GM23338 (cell line): ENCODE data around the gene ENDOU. TPM values are rescaled to one million over a fixed set of nuclear protein-coding genes. Genes with fewer than 3 reads are reported as not detected.

Source experiments
- ATAC-seq: fragments of 200-7000 bp; cut with Tn5 transposase; 3 replicates; pipeline ENCODE4 v1.9.1; 2020
- DNase-seq: peaks from one replicate; pipeline ENCODE4 v3.0.0-alpha.2; 2015; ENCODE audit warnings: low spot score
- H2AFZ ChIP-seq: fragments of 200-600 bp; sonication (generic); 2 replicates; pipeline ENCODE4 v1.8.0; 2016; ENCODE audit warnings: antibody characterized with exemption, mild to moderate bottlenecking, moderate library complexity
- H3F3A ChIP-seq: fragments of 200-600 bp; sonication (generic); replicated peaks from 2 replicates; pipeline ENCODE4 v1.8.0; 2017; ENCODE audit warnings: antibody characterized with exemption, mixed run types, low read depth
- H3K27ac ChIP-seq: fragments of 200-600 bp; sonication (generic); 2 replicates; pipeline ENCODE4 v1.6.1; 2016; ENCODE audit warnings: low read depth
- H3K27me3 ChIP-seq: fragments of 200-600 bp; sonication (generic); 2 replicates; pipeline ENCODE4 v1.8.0; 2016; ENCODE audit warnings: mild to moderate bottlenecking, mixed run types, moderate library complexity; ENCODE audit not compliant: insufficient read depth
- H3K36me3 ChIP-seq: fragments of 200-600 bp; sonication (generic); 2 replicates; pipeline ENCODE4 v1.8.0; 2016; ENCODE audit warnings: mild to moderate bottlenecking; ENCODE audit not compliant: insufficient read depth
- H3K4me1 ChIP-seq: fragments of 200-600 bp; sonication (generic); 2 replicates; pipeline ENCODE4 v1.8.0; 2016; ENCODE audit warnings: mild to moderate bottlenecking, moderate library complexity; ENCODE audit not compliant: insufficient read depth
- H3K4me2 ChIP-seq: fragments of 200-600 bp; sonication (generic); 2 replicates; pipeline ENCODE4 v1.7.1; 2017; ENCODE audit warnings: mixed run types
- H3K4me3 ChIP-seq: fragments of 200-600 bp; sonication (generic); 2 replicates; pipeline ENCODE4 v1.6.1; 2016; ENCODE audit warnings: mixed run types
- H3K79me2 ChIP-seq: fragments of 200-600 bp; sonication (generic); replicated peaks from 2 replicates; pipeline ENCODE4 v1.8.0; 2017; ENCODE audit warnings: mild to moderate bottlenecking; ENCODE audit not compliant: insufficient read depth
- H3K9me2 ChIP-seq: fragments of 200-600 bp; sonication (generic); 2 replicates; pipeline ENCODE4 v1.8.0; 2017; ENCODE audit not compliant: insufficient read depth
- H4K20me1 ChIP-seq: fragments of 200-600 bp; sonication (generic); replicated peaks from 2 replicates; pipeline ENCODE4 v1.8.0; 2017; ENCODE audit warnings: mild to moderate bottlenecking; ENCODE audit not compliant: insufficient read depth
- H3K27ac Mint-ChIP-seq: 2 replicates; pipeline ENCODE4 v1.8.0; 2020; ENCODE audit warnings: inconsistent platforms, mild to moderate bottlenecking, moderate library complexity, mixed read lengths
- H3K27me3 Mint-ChIP-seq: 3 replicates; pipeline ENCODE4 v1.8.0; 2022; ENCODE audit warnings: low read depth, mild to moderate bottlenecking, moderate library complexity, mixed read lengths, inconsistent platforms; ENCODE audit not compliant: insufficient read depth, poor library complexity
- H3K36me3 Mint-ChIP-seq: 3 replicates; pipeline ENCODE4 v1.8.0; 2021; ENCODE audit warnings: low read depth, mild to moderate bottlenecking, inconsistent platforms, moderate library complexity, mixed read lengths
- H3K4me1 Mint-ChIP-seq: 3 replicates; pipeline ENCODE4 v1.8.0; 2020; ENCODE audit warnings: mild to moderate bottlenecking, inconsistent platforms, mixed read lengths
- H3K4me3 Mint-ChIP-seq: 3 replicates; pipeline ENCODE4 v1.8.0; 2021; ENCODE audit warnings: moderate library complexity, mild to moderate bottlenecking, inconsistent platforms, mixed read lengths
- H3K9me3 Mint-ChIP-seq: 3 replicates; pipeline ENCODE4 v1.8.0; 2020; ENCODE audit warnings: moderate library complexity, mild to moderate bottlenecking, inconsistent platforms, mixed read lengths
- JUNB ChIP-seq: IDR thresholded peaks from one replicate; pipeline ENCODE4 v1.6.1; 2016; ENCODE audit warnings: antibody characterized with exemption; ENCODE audit not compliant: unreplicated experiment
- REST ChIP-seq: IDR thresholded peaks from one replicate; pipeline ENCODE4 v1.6.1; 2018; ENCODE audit warnings: antibody characterized with exemption; ENCODE audit not compliant: unreplicated experiment
- STAT1 ChIP-seq: IDR thresholded peaks from one replicate; pipeline ENCODE4 v1.6.1; 2016; ENCODE audit warnings: antibody characterized with exemption; ENCODE audit not compliant: unreplicated experiment
- polyA plus RNA-seq: library from polyadenylated mRNA; unstranded; fragments of >200 nt; fragmentation: Nextera tagmentation; extraction: Ambion mirVana; gene quantifications from 2 replicates; pipeline ENCODE4 v1.2.1, GENCODE V29; 2016
- total RNA-seq: library from RNA; depleted of rRNA; stranded (reverse); fragments of >200 nt; shearing (Covaris generic); gene quantifications from 2 replicates; pipeline ENCODE4 v1.2.3, GENCODE V29; 2014

The ENDOU gene
- total and polyA plus RNA-seq, 2 experiments from 2014 or later = not detected

- TF ChIP-seq STAT1 (no peak), REST (no peak)
Observed at GRCh38 chr12:47721431-47721973, 3.8 kb downstream of the ENDOU start (continued).

GRCh38 chr12:47718531-47718930 is 6.8 kb downstream of the ENDOU start:
- H3K4me1 ChIP-seq = peaks cover 10% of the 10 kb centered on the region
- DNase-seq (no peak), ATAC-seq (no peak)
- Mint-ChIP-seq H3K27me3 (peaks cover 18% of the 10 kb centered on the region), H3K4me3 (no peak overlapping the region), H3K9me3 (no peaks in the 10 kb centered on the region), H3K27ac (no peak overlapping the region), H3K4me1 (peaks cover 26% of the 10 kb centered on the region), H3K36me3 (no peaks in the 10 kb centered on the region; the same call in 2 of the 3 replicates)
- H3K79me2 ChIP-seq = no peaks in the 10 kb centered on the region
- no peak for TF ChIP-seq JUNB
- no peak for TF ChIP-seq REST
- H2AFZ ChIP-seq = no peak overlapping the region
- H3K4me2 ChIP-seq = no peak overlapping the region
- no peaks in the 10 kb centered on the region for H3K9me2 ChIP-seq
- no peak overlapping the region for H3K4me3 ChIP-seq
- H3K27ac ChIP-seq = no peak overlapping the region
- no peaks in the 10 kb centered on the region for H3K27me3 ChIP-seq
- 0 out of 2 replicates have a peak, but pooled peaks cover 3% of the 10 kb centered on the region for H3F3A ChIP-seq
- no peaks in the 10 kb centered on the region; the same call in 1 of the 2 replicates for H4K20me1 ChIP-seq
- H3K36me3 ChIP-seq = no peaks in the 10 kb centered on the region
